Cardiac fibroblast (primary cell): ENCODE results near the gene ZFYVE28.

Experiments
- DNase-seq, 2 donors: peaks; one replicate each; pipeline versions ENCODE4 v3.0.0 to v3.0.0-alpha.2; 2010; ENCODE audit warnings: low read depth in 2 of 2
- H3K4me3 ChIP-seq, 2 donors: replicated peaks in 1 of 2; 1 replicate in 1 of 2; 2 replicates in 1 of 2; pipeline ENCODE4 v1.5.1; 2011; ENCODE audit warnings: low read depth in 2 of 2, low read length in 2 of 2, mild to moderate bottlenecking in 2 of 2, moderate library complexity in 1 of 2
- TF ChIP-seq, protein P1 (sequence below): IDR thresholded peaks from one replicate; pipeline ENCODE4 v1.5.1; 2011; ENCODE audit warnings: low read depth, mild to moderate bottlenecking, low read length, inconsistent platforms

Gene ZFYVE28

DNA sequence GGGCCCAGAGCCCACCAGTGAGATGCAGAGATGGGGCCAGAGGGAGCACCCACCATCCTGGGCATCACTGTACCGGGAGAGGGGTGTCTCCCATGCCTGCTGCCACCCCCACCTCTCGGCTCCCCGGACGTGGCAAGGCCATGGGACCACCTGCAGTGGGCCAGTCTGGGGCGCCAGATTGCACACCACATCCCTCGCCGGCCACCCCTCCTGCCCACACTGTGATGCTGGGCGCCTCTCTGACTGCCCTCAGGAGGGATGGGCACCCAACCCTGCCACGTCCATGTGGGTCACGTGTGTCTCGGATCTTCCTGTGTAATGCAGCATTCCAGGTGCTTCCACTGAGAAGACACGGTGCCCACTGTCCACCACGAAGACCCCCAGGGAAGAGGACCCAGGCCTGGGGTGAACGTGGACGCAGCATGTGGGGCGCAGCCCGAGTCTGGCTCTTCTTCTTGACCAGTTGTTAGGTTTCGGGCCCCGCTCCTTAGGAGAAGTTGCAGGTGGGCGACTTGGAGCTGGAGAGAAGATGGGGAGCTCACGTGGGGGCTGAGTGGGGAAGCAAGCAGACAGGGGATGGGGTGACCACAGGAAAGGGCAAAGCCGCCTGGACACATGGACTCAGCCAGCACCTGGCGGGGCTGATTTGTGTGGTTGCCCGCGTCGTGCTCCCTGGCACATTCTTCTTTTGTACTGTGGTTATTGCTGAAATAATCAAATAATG, 47.7 kb downstream of the ZFYVE28 start:
- DNase-seq, result no peak
- no peak overlapping the region for H3K4me3 ChIP-seq
- TF ChIP-seq, protein P1, sequence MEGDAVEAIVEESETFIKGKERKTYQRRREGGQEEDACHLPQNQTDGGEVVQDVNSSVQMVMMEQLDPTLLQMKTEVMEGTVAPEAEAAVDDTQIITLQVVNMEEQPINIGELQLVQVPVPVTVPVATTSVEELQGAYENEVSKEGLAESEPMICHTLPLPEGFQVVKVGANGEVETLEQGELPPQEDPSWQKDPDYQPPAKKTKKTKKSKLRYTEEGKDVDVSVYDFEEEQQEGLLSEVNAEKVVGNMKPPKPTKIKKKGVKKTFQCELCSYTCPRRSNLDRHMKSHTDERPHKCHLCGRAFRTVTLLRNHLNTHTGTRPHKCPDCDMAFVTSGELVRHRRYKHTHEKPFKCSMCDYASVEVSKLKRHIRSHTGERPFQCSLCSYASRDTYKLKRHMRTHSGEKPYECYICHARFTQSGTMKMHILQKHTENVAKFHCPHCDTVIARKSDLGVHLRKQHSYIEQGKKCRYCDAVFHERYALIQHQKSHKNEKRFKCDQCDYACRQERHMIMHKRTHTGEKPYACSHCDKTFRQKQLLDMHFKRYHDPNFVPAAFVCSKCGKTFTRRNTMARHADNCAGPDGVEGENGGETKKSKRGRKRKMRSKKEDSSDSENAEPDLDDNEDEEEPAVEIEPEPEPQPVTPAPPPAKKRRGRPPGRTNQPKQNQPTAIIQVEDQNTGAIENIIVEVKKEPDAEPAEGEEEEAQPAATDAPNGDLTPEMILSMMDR, result no peak

DNA sequence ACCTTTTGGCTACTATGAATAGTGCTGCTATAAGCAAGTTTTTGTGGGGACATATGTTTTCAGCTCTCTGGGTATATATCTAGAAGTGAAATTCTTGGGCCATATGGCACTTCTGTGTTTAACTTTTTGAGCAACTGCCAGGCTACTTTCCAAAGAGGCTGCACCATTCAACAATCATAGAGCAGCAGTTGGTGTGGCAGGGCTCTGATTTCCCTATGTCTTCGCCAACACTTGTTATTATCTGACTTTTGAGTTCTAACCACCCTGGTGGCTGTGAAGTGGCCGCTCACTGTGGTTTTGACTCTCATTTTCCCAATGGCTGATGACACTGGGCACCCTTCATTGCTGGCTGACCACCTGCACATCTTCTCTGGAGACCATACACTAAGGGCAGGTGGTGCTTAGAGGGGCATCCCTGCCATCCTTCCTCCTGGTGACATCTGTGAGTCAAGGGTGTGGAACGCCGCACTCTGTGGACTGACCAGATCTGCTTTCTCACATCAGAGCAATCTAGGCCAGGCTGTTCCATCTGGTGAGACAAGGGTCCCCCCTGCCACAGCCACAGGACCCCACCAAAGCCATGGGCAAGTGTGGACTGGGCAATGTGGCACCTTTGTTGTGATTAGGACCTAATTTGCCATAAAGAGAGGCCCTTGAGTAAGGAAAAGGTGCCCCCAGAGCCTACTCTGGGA, 49.6 kb downstream of the ZFYVE28 start:
- TF ChIP-seq, protein P1, result no peak

DNA sequence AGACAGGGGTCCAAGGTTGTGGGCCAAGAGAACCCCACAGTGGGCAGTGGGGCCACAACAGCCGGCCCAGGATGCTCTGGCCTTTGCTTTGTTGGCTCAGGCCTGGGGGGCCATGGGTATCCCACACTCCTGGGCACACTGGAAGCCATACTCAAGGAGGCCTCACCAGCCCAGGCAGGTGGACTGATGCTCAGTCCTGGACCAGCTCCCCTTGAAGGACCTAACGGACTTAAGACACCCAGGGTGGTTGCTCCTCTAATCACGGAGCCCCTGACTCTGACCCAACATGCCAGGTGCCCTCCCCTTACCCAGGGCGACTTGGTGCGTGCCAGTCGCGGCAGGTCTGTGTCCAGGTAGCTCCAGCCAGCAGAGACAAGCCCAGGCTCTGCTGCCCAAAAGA, 50.8 kb downstream of the ZFYVE28 start:
- no peak overlapping the region for H3K4me3 ChIP-seq
- no peak for DNase-seq
- TF ChIP-seq, protein P1, result no peak

More for the DNA sequence above, 49.6 kb downstream of the ZFYVE28 start:
- H3K4me3 ChIP-seq, result no peak overlapping the region
- DNase-seq, result no peak

- H3K4me3 ChIP-seq, result no peak overlapping the region
- TF ChIP-seq, protein P1, result no peak
Measured at GRCh38 chr4:2366252-2367192, 51.9 kb downstream of the ZFYVE28 start.

DNA sequence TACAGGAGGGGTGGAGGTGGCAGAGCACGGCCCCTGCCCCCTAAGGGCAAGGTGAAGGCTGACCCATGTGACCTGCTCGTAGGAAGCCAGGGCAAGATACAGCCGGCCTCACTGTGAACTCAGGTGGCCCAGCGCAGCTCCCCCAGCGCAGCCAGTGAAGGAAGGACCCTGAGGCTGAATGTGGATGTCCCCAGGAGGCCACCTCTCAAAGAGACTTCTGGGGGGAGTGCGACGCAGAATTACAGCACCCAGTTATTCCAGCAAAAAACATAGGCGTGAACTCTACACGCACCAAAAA, 52.6 kb downstream of the ZFYVE28 start:
- no peak overlapping the region for H3K4me3 ChIP-seq
- DNase-seq, result no peak
- TF ChIP-seq, protein P1, result no peak

More at GRCh38 chr4:2366252-2367192, 51.9 kb downstream of the ZFYVE28 start:
- DNase-seq, result no peak

DNA sequence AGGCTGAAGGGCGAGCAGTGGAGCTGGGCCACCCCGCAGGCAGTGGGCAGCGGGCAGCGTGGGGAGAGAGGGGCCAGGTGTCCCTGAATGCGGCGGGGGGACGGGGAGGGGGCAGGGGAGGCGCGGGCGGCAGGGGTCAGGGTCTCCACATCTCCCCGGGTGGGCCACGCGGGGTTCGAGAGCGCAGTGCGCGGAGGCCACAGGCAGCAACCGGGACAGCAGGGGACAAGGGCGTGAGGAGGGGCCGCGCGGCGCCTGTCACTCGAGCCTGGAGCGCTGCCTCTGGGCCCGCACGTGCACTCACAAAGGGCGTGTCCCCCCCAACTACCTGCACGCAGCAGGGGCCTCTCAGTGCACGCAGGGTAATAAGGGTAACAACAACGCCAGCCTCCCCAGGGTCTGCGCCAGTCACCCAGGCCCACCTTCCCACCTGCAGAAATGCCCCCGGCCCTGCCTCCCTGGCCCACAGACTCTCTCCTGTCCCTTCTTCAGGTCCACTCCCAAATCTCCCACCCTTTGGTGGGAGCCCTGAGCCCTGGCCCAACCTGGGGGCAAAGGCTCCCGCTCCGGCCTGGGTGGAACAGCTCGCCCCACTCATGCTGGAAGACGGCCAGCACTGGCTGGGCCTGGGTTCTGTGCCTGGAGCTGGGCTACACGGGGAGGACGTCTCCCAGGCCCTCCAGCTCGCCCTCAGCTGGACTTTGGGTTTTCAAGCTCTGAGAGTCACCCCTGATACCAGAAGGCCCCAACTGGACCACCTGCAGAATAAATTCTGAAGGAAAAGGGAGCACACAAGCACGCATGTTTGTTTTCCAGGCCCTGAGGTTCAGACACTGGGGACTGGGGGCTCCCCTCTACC, 53.2 kb downstream of the ZFYVE28 start:
- DNase-seq, result no peak
- H3K4me3 ChIP-seq, result peak overlapping the region; percentile 55 to 56
- TF ChIP-seq, protein P1, result no peak
